Endometrial microvascular endothelial cells (primary cell): ENCODE data around the gene PTPRCAP. TPM values are rescaled to one million over a fixed set of nuclear protein-coding genes. Genes with fewer than 3 reads are reported as not detected.
"Not testable (repeated sequence)": the region's sequence is repeated elsewhere in the genome, so short reads cannot be mapped to it uniquely, and the experiment has no call there.

Experiments used
- in situ Hi-C: cut with HindIII; loops from 2 replicates; pipeline ENCODE4 v1.10.0; 2017; ENCODE audit warnings: low sequenced_read_pairs, low pct_unique_long_range_greater_than_20kb; ENCODE audit errors: inconsistent ontology term
- total RNA-seq: library from RNA; depleted of rRNA; stranded (reverse); fragments of >200 nt; gene quantifications from one replicate; pipeline ENCODE4 v1.2.3, GENCODE V29; 2015; ENCODE audit errors: inconsistent ontology term

PTPRCAP gene
- total RNA-seq, 1 donor from 2014 or later, result not detected

DNA sequence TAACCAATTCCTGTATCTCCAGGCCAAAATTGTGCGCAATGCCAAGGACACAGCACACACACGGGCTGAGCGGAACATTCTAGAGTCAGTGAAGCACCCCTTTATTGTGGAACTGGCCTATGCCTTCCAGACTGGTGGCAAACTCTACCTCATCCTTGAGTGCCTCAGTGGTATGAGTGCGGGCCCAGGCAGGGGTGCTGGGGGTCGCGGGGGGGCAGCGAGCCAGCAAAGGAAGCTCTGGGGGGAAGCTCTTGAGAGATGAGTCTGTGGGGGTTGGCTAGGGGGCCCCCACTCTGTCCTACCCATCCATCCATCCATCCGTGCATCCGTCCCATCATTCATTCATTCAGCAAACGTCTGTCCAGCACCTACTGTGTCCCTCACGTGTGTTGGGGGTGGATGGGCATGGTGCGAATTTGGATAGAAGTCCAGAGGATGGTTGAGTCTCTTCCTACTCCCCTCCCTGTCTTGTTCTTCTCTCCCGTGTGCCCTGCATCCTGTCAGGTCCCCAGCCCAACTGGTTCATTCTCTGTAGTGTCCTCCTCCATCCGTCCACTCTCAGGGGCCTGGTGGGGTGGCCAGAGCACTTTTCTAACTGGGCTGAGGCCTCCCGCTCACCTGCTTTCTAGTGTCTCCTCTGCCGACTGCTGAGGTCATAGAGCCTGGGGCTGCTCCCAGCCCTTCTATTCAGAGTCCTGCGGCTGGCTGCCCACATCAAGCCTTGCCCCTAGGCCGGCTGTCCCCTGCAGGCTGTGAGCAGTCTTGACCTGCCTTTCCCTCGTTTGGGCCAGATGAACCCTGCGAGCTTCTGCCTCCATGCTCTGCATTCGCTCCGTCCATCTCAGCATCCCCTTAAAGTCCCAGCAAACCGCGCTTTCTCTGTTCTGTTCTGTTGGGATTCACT is 5.9 kb downstream of the PTPRCAP start:
- in situ Hi-C loops, result no loop called here

DNA sequence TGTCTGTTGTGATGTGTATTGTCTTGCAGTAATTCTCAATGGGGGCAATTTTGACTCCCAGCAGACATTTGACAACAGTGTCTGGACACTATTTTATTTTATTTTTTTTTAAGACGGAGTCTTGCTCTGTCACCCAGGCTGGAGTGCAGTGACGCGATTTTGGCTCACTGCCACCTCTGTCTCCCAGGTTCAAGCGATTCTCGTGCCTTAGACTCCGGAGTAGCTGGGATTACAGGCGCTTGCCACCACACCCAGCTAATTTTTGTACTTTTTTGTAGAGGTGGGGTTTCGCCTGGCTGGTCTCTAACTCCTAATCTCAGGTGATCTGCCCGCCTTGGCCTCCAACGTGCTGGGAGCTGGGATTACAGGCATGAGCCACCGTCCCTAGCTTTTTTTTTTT is 7.8 kb downstream of the PTPRCAP start:
- in situ Hi-C loops, result no loop called here

DNA sequence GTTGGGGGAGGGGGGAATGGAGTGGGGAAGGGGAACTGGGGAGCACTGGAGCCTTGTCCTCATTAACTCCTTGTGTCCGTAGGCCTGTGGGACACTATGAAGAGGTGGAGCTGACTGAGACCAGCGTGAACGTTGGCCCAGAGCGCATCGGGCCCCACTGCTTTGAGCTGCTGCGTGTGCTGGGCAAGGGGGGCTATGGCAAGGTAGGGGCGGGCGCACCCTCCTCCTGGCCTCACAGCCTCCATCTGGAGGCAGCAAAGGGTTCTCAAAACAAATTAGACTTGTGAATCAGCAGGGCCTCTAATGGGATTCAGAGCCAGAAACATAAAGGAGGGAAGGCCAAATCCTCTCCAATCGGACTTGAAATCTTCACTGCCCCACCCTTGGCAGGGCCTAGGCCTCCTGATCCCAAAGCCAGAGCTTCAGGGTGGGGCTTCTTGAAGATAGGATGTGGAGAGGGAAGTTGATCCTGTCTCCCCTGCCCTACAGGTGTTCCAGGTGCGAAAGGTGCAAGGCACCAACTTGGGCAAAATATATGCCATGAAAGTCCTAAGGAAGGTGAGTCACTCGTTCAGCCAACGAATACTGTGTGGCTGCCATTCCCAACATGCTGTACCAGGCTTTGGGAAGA is 8.3 kb downstream of the PTPRCAP start:
- in situ Hi-C loops, result no loop called here

DNA sequence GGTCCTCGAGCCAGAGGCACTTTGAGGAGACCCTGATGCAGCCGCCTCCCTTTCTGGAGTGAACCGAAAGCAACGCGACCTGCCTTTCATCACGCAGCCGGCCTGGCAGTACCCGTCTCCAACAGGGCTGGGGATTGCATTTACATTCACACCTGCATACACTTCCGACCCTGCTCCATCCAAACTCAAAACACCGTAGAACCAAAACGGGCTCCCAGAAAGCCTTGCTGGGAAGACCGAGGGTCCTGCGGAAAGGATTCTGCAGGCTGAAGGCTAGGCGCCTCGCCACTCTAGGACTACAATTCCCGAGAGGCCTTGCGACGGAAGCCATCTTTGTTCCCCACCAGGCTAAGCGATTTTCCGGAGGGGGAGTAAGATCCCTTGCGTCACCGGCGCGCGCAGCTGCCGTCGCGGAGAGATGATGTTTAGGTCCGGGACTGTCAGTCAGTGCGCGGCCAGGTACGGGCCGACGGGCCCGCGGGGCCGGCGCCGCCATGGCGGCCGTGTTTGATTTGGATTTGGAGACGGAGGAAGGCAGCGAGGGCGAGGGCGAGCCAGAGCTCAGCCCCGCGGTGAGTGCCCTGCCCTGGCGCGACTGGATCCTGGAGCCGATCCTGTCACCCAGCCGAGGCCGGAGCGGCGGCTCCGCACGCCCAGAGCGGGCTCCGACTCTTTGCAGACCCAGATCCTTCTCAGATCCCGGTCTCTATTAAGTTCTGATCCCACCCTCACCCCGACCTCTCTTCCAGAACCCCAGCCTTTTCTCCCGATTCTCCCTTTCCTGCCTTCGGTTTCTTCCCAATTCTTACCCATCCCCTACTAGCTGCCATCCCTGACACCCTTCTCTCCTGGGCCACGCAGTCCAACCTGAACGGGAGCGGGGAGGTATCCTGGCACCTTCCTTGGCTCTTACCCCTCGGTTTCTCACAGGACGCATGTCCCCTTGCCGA is 9.2 kb downstream of the PTPRCAP start, which contains the start of gene RPS6KB2:
Gene RPS6KB2, plus strand, starts transcription at position 443 of the 950 bp plus-strand sequence. Its CDS starts 52 bp downstream, at position 495.
- in situ Hi-C loops, result no loop called here

DNA sequence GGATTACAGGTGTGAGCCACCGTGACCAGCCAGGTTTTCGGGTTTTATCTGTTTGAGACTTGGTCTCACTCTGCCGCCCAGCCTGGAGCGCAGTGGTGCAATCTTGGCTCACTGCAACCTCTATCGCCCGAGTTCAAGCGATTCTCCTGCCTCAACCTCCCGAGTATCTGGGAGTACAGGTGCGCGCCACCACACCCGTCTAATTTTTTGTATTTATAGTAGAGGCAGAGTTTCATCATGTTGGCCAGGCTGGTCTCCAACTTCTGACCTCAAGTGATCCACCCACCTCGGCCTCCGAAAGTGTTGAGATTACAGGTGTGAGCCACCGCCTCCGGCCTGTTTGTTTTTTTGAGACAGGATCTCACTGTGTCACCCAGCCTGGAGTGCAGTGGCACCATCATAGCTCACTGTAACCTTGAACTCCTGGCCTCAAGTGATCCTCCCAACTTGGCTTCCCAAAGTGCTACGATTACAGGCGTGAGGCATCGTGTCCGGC is 10.1 kb downstream of the PTPRCAP start:
- in situ Hi-C loops, result not testable (repeated sequence)

DNA sequence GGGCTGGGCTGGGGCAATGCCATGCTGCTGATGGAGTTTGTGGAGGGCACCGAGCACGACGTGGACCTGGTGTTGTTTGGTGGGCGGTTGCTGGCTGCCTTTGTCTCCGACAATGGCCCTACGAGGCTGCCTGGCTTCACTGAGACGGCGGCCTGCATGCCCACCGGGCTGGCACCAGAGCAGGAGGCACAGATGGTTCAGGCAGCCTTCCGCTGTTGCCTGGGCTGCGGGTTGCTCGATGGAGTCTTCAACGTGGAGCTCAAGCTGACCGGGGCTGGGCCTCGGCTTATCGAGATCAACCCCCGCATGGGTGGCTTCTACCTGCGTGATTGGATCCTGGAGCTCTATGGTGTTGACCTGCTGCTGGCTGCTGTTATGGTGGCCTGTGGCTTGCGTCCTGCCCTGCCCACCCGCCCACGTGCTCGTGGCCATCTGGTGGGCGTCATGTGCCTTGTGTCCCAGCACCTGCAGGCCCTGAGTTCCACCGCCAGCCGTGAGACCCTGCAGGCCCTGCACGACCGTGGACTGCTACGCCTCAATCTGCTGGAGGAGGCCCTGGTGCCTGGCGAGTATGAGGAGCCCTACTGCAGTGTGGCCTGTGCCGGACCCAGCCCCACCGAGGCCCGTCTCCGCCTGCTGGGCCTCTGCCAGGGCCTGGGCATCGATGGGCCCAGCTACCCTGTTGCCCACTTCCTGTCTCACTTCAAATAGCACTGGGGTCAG is 13.4 kb downstream of the PTPRCAP start:
- in situ Hi-C loops, result no loop called here

DNA sequence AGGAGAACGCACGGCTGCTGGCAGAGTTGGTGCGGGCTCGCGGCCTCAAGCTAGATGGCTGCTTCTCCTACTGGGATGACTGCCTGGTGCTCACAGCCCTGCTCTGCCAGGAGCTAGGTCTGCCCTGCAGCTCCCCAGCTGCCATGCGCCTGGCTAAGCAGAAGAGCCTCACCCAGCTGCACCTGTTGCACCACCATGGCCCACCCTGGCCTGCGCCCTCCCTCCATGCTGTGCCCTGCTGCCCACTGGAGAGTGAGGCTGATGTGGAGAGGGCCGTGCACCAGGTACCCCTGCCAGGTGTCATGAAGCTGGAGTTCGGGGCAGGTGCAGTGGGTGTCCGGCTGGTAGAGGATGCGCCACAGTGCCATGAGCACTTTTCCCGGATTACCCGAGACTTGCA is 14.0 kb downstream of the PTPRCAP start:
- in situ Hi-C loops, result no loop called here

DNA sequence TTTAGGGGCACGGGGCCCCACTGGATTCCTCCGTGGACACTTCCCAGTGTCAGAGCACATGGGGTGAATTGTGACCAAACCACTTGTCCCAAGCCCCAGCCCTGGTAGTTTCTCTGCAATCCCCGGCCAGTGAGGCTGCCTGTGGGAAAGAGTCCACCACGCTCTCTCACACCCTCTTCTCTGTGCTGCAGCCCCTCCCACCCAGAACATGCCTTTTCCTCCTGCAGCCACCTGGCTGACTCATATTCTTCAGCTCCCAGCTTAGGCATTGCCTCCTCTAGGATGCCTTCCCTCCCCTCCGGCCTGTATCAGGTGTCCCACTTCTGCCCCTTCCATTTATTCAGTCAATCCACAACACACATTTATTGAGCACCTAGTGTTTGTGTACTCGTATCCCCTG is 14.6 kb downstream of the PTPRCAP start:
- in situ Hi-C loops, result no loop called here

DNA sequence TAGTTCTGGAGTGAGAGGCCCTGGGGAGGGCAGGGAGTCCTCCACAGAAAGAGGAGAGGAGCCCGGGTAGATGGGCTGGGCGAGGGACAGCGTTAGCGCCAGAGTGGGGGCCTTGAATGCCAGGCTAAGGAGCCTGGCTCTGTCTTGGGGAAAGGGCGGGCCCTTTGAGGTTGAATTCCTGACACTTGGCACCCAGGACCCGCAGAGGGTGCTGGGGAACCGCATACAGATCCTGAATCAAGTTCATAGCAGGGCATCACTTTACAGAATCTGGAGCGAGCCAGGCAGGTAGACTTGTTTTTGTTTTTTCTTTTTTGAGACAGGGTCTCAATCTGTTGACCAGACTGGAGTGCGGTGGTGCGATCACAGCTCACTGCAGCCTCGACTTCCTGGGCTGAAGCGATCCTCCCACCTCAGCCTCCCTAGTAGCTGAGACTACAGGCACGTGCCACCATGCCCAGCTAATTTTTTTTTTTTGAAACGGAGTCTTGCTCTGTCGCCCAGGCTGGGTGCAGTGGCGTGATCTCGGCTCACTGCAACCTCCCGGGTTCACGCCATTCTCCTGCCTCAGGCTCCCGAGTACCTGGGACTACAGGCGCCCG is 16.0 kb downstream of the PTPRCAP start:
- in situ Hi-C loops, result no loop called here

DNA sequence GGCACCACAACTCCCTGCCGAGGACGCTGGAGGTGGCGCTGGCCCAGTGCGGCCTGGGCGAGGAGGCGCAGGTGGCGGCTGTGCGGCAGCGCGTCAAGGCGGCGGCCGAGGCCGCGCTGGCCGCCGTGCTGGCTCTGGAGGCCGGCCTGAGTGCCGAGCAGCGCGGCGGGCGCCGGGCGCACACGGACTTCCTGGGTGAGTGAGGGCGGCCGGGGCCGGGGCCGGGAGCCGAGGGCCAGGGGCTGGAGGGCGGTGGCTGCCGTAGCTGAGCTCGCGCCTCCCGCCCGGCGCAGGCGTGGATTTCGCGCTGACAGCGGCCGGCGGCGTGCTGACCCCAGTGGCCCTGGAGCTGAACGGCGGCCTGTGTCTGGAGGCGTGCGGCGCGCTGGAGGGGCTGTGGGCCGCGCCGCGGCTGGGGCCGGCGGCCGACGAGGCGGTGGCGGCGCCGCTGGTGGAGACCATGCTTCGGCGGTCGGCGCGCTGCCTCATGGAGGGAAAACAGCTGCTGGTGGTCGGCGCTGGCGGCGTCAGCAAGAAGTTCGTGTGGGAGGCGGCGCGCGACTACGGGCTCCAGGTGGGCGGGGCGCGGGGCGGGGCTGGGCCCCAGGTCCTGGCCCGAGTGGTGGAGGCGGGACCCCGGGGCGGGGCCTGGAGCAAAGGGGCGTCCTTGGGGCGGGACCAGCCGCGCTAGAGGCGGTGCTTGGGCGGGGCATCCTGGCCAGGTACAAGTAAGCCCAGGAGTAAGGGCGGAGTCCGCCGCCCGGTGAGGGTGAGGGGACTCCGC is 16.6 kb downstream of the PTPRCAP start:
- in situ Hi-C loops, result no loop called here

DNA sequence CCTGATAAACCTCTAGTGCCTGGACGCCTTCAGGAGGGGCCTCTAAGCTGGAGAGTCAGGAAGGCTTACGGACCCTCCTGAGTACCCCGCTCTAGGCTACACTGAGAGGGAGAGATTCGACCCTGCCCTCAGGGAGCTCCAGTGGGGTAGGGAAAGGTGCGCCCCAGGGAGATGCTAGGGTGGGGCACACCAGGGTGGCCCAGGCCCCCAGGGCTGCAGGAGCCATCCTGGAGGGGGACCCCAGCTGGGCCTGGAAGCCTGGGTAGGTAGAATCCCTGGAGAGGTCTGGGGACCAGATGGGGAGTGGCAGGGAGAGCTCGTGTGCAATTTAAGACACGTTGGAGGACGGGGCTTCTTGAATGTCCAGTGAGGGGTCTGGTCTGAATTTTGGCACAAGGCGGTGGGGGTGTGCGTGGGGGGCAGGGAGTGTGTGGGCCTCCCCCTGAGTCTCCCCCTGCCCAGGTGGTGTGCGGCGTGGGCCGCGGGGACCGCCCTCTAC is 17.3 kb downstream of the PTPRCAP start:
- in situ Hi-C loops, result no loop called here

DNA sequence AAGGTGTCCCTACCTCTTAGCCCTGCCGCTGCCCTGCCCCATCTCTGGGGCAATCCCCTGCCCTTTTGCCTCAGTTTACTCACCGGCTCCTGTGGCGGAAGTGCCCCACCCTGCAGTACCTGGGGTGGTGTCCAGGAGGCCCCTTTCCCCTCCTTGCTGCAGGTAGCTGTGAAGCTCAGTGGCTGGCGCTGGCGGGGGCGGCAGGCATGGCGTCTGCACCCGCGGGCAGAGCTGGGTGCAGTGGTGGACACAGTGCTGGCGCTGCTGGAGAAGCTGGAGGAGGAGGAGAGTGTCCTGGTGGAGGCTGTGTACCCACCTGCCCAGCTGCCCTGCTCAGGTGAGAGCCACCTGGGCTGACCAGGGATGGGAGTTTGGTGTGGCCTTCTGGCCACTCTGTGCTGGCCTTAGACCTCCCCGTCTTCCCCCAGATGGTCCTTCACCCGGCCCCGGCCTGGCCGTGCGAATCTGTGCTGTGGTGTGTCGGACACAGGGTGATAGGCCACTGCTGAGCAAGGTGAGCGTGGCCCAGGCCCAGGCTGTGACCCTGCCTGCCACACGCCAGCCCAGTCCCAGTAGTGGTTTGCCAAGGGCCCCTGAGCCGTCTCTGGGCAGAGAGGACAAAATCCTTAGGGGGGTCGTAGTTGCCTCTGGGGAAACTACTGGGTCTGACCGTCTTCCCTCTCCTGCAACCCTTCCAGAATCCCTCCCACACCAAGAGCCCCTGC is 18.0 kb downstream of the PTPRCAP start:
- in situ Hi-C loops, result no loop called here

DNA sequence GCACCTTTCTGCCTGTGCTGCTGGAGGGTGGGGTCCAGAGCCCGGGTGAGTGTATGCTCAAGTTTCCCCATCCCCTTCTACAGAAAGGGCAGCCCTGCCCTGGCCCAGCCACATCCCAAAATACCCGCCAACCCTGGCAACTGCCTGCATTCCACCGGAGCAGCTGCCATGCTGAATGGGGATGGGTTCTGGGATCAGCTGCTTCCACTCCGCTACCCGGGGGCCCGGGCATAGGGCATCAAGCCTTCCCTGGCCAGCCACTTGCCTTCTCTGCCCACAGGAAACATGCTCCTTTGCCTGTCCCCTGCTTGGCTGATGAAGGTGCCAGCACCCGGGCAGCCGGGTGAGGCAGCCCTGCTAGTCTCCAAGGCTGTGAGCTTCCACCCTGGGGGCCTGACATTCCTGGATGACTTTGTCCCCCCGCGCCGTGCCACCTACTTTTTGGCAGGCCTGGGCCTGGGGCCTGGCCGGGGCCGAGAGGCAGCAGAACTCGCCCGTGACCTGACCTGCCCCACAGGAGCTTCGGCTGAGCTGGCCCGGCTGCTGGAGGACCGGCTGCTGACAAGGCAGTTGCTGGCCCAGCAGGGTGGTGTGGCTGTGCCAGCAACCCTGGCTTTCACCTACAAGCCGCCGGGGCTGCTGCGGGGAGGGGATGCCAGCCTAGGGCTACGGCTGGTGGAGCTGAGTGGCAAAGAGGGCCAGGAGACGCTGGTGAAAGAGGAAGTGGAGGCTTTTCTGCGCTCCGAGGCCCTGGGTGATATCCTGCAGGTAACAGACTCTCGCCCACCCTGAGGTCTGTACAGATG is 18.8 kb downstream of the PTPRCAP start:
- in situ Hi-C loops, result no loop called here

DNA sequence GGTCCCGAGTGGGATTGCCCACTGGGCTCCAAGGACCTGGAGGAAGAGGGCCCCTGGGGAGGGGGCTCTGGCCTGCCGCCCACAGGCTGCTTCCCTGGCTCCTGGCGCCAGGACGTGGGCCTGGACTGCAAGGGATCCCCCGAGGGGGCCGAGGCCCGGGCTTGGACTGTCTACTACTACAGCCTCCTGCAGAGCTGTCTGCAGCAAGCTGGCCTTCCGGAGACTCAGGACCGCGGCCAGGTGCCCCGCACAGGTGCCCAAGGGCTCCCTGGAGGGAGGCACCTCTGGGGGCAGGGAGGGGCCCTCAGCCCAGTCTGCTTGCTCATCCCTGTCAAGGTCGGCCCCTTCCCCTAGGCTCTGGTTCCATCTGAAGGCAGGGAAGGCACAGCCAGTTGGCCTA is 20.1 kb downstream of the PTPRCAP start:
- in situ Hi-C loops, result no loop called here

DNA sequence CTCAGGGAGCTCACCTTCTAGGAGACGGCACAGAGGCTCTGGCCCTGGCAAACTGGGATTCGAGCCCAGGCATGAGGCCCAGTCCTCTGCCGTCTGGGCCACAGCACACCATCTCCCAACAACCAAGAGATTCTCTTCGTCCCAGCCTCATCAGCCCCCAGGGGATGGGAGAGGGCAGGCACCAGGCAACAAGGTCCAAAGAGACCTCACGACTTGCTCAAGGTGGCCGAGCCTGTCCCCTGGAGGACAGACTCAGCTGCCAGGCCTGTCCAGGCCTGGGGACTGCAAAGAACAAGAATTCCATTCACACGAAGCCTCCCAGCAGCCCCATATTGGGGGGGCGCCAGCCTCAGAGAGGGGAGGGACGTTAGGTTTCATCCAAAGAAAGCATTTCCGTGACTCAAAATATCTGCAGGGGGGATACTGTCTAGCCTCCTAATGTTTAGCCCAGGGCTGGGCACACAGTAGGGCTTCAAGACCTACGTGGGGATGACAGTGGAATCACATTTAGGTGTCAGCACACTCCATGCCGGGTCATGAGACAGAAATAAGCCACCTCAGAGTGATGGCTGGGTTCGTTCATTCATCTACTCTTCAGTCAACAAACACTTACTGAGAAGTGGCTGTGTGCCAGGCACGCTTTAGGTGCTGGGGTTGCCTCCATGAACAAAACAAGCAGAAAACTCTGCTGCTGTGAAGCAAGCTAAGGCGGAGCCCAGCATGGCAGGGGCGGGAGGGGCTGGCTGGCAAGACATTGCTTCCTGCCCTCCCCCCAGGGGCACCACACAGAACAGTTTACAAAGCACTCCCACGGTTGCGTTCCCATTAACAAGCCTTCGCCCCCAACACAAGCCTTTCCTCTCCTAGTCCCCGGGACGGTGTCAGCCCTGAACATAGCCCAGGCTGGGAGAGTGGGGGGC is 20.8 kb downstream of the PTPRCAP start:
- in situ Hi-C loops, result no loop called here
